ENCODE measurements around the gene ZKSCAN1.
A peak's percentile ranks its signal among the peaks of the same experiment; 100 is the strongest.

The ZKSCAN1 gene

GRCh38 chr7:100038326-100038725 is 22.9 kb downstream of the ZKSCAN1 start:
- no peak for DNase-seq (ENCODE audit: low read depth in 2 of 2)

GRCh38 chr7:100040575-100040974 is 25.2 kb downstream of the ZKSCAN1 start:
- no peak for DNase-seq (ENCODE audit: low read depth in 2 of 2)

- DNase-seq (ENCODE audit: low read depth in 2 of 2), result no peak
These were observed 29.3 kb downstream of the ZKSCAN1 start for GRCh38 chr7:100044718-100045117.

- no peak for DNase-seq (ENCODE audit: low read depth in 2 of 2)
These were observed 33.3 kb downstream of the ZKSCAN1 start for GRCh38 chr7:100048680-100049079.

DNA sequence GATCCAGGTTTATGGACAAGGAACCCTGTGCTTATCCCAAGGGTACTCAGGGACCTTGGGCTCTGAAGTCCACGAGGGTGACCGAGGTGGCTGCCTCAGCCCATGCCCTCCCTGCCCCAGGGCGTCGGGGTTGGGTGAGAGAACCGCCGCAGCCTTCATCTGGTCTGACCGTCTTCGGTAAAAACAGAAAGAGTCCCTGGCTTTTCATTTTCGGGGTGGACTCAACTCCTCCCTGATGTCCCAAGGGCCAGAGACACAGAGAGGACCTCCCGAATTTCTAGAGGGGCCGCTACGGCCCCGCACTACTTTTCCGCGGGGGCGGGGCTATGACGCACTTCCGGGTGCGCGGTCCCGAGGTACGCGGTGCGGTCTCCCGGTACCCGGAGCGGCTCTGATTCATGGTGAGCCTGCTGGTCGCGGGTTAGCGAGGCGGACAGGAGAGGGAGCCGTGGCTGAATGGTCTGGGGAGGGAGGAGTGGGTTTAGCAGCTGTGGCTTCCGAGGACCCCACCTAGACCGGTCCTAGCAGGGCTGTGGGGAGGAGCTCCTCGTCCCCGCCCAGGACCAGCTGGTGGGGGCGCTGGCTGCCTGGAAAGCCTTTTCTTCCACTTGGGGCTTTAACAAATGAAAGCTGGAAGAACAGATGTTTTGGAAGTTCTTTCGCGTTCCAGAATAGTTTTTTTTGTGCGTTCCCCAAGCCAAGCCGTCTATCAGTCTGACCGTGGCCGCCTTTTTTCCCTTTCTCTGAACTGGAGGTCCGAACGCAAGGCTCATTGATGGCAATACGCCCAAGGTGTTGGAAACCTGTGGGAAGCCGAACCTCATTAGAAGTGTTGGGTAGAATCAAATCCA is 34.3 kb downstream of the ZKSCAN1 start, which contains the start of gene ZSCAN21:
TSS of gene ZSCAN21 (plus strand) at position 334 of the 851 bp plus-strand sequence. CDS start 7,233 bp downstream, outside the sequence.
- peak; percentile 67 to 75 for DNase-seq (ENCODE audit: low read depth in 2 of 2)

DNA sequence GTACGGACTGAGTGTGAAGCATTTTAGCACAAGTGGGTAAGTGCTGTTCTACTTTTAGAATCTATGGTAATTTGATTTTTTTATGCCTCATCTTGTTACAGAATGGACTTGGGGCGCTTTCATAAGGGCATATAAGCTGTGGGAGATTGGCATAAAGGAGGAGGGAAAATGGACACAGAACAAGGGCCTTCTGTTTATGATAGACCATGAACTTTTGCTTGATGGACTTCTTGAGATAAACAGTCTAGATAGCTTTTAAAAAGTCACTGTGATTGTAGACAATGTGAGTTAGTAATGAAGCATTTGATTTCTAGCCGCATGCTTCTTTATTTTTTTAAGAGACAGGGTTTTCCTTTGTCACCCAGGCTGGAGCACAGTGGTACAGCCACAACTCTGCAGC is 36.2 kb downstream of the ZKSCAN1 start:
- DNase-seq (ENCODE audit: low read depth in 2 of 2), result no peak

- DNase-seq (ENCODE audit: low read depth in 2 of 2), result no peak
These were observed 37.8 kb downstream of the ZKSCAN1 start for GRCh38 chr7:100053215-100053614.

DNA sequence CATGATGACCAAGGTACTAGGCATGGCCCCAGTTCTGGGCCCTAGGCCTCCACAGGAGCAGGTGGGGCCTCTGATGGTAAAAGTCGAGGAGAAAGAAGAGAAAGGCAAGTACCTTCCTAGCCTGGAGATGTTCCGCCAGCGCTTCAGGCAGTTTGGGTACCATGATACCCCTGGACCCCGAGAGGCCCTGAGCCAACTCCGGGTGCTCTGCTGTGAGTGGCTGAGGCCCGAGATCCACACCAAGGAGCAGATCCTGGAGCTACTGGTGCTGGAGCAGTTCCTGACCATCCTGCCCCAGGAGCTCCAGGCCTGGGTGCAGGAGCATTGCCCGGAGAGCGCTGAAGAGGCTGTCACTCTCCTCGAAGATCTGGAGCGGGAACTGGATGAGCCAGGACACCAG is 41.6 kb downstream of the ZKSCAN1 start:
- no peak for DNase-seq (ENCODE audit: low read depth in 2 of 2)

- no peak for DNase-seq (ENCODE audit: low read depth in 2 of 2)
These were observed 43.9 kb downstream of the ZKSCAN1 start for GRCh38 chr7:100059251-100059739.

- DNase-seq (ENCODE audit: low read depth in 2 of 2), result no peak
These were observed 46.3 kb downstream of the ZKSCAN1 start for GRCh38 chr7:100061518-100062193.

DNA sequence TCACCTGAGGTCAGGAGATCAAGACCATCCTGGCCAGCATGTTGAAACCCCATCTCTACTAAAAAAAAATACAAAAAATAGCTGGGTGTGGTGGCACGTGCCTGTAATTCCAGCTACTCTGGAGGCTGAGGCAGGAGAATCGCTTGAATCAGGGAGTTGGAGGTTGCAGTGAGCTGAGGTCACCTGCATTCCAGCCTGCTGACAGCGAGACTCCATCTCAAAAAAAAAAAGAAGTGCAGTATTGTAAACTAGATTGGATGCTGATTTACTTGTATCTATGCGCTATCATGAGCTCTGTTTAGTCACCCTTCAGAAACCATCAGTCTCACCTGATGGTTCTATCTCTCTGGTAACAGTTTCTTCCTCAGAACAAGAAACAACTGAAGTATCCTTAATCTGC is 48.0 kb downstream of the ZKSCAN1 start:
- no peak for DNase-seq (ENCODE audit: low read depth in 2 of 2)

- DNase-seq (ENCODE audit: low read depth in 2 of 2), result no peak
These were observed 48.8 kb downstream of the ZKSCAN1 start for GRCh38 chr7:100064162-100064561.

- no peak for DNase-seq (ENCODE audit: low read depth in 2 of 2)
These were observed 50.2 kb downstream of the ZKSCAN1 start for GRCh38 chr7:100065452-100066186.

DNA sequence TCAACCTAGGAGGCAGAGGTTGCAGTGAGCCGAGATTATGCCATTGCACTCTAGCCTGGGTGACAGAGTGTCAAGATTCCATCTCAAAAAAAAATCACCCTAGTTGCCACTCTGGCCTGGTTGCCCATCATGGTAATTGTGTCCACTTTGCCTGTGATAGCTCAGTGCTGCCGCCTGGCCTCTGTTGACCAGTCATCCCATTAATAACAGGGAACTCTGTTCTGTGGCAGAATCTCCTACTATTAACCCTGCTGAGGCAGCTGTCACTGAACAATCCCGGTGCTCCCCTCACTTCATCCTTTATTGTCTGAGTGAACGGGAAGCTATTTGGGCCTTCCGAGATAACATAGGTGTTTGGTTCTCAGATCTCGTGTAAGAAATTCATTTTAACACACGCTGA is 51.6 kb downstream of the ZKSCAN1 start:
- no peak for DNase-seq (ENCODE audit: low read depth in 2 of 2)

- DNase-seq (ENCODE audit: low read depth in 2 of 2), result no peak
These were observed 54.6 kb downstream of the ZKSCAN1 start for GRCh38 chr7:100069991-100070390.

DNA sequence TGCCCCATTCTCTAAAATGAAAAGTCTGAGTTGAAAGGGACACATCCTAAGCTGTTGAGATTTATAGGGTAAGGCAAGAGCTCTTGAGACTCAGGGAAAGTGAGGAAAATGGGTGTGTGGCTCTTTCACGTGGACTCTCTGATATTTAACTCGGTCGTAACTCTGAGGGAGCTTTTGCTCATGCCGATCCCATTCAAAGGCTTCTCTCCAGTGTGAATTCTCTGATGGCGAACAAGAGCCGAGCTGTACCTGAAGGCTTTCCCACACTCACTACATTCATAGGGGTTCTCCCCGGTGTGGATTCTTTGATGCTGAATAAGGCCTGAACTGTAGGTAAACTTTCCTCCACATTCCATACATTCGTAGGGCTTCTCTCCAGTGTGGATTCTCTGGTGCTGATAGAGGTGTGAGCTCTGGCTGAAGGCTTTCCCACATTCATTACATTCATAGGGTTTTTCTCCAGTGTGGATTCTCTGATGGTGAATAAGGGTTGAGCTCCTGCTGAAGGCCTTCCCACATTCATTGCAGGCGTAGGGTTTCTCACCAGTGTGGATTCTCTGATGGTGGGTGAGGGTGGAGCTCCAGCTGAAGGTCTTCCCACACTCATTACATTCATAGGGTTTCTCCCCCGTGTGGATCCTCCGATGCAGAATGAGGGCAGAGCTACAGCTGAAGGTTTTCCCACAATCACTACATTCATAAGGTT is 55.8 kb downstream of the ZKSCAN1 start:
- DNase-seq (ENCODE audit: low read depth in 2 of 2), result no peak

DNA sequence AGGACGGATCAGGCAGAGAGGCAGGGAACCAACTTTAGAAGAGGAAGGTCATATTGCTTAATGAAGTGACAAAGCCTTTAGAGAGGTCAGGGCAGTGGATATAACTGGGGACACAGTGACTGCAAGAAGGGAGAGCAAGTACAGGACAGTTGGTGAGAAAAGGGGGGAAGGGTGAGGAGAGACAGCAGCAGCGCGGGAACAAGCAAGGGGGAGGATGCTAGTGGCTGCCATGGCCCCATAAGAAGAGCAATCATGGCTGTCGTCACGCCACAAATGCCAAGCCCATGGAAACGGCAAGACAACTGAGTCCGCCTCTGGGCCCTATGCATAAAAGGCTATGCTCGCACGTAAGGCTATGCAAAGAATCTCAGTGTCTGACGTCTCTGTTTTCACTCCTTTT is 57.1 kb downstream of the ZKSCAN1 start:
- no peak for DNase-seq (ENCODE audit: low read depth in 2 of 2)

DNA sequence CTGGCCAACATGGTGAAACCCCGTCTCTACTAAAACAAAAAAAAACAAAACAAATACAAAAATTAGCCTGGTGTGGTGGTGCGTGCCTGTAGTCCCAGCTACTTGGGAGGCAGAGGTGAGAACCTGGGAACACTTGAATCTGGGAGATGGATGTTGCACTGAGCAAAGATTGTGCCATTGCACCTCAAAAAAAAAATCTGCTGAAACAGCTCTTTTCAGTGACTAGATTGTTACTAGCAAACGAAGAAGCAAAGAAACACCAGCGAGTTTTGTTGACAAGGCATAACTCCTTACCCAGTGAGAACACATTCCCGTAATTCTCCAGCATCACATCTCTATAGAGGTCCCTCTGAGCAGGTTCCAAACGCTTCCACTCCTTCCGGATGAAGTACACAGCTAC is 59.4 kb downstream of the ZKSCAN1 start:
- DNase-seq (ENCODE audit: low read depth in 2 of 2), result no peak

DNA sequence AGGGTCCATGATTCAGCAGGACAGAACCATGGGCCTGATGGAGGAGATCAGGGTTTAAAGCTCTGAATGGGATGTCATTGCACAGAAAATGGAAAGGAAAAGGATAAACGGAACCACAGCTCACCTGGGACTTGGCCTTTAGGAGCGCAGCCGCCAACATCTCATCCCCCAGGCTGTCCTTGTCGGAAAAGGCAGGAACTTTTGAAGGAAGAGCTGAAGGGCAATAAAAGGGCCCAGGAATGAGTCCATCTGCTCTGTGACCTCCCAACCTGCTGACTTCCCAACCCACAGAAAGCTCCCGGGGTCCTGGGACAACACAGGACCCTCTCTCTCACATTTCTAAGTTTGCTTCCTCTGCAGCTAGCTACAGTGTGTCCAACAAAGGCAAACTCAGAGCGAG is 60.0 kb downstream of the ZKSCAN1 start:
- DNase-seq (ENCODE audit: low read depth in 2 of 2), result no peak

DNA sequence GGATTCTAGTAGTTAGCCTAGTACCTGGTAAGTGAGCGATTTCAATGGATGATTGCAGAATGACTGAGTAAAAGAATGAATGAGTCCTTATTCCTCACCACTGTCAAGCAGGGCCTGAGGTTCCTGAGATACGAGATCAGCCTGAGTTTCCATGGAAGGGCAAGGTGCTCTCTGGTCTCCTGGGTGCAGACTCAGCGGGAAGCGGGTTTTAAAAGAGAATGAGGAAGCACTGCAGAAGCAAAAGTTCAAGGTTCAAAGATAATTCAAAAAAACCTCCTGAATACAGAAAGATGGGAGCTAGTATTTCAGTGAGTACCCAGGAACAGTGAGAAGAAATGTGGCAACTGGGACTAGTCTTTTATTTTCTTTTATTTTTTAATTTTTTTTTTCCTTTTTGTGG is 61.8 kb downstream of the ZKSCAN1 start:
- DNase-seq (ENCODE audit: low read depth in 2 of 2), result no peak

- no peak for DNase-seq (ENCODE audit: low read depth in 2 of 2)
These were observed 63.7 kb downstream of the ZKSCAN1 start for GRCh38 chr7:100079024-100079560.
